ENCODE results near the gene GDF10. TPM values are rescaled to one million over a fixed set of nuclear protein-coding genes. Genes with fewer than 3 reads are reported as not detected.

The GDF10 gene
- total RNA-seq, 1 experiment from 2014 or later = not detected

DNA sequence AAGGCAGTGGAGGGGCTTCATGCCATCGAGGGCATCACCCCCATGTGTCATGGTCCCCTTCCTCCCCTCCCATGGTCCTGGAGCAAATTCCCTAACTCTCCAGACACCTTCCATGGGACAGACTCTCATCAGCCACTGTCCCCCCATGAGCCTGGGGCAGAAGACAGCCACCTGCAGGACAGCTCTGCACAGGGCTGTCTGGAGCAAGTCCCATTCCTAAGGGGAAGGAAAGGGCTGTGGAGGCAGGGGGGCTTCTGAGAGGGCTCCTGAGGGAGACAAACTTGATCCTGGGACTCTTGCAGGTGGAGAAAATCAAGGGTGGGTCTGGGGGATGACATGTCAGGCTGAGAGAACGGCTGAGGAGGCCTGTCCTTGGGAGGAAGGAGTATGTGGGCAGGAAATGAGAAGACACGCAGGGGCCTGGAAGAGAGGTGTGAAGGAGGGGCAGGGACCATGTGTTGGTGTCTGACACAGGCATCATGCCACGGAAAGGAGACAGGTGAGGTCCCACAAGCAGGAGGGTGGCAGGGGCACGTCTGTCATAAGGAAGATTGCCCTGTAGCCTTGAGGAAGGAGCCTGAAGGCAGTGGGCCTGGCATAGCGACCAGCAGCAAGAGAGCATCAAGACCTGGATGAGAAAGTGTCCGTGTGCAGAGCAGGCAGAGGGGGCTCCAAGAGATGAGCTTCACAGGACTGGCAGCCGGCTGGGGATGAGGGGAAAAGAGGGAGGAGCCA is 14.4 kb upstream of the GDF10 start:
- ATAC-seq (no peak), DNase-seq (no peak)
- H3K36me3 ChIP-seq (ENCODE audit: low read depth, low read length) = no peaks in the 10 kb centered on the region
- H2AFZ ChIP-seq (ENCODE audit: low read length) = no peak overlapping the region
- no TSS peak for BruUV-seq (replicated peaks)
- no peaks in the 10 kb centered on the region for H3K9me3 ChIP-seq (ENCODE audit: low read length)
- no peak overlapping the region for H3K9ac ChIP-seq (ENCODE audit: low read length)
- no peaks in the 10 kb centered on the region for H4K20me1 ChIP-seq (ENCODE audit: low read length)
- POLR2A ChIA-PET (ENCODE audit: unreplicated experiment) = interaction anchor here (0.7 kb wide), 1 partner anchor 57 kb away, joined by 3 read pairs; no protein-coding TSS in a partner anchor
- H3K4me2 ChIP-seq (ENCODE audit: low read length) = no peak overlapping the region
- intact Hi-C loops (cut with micrococcal nuclease) = no loop called here
- no peaks in the 10 kb centered on the region for H3K79me2 ChIP-seq (ENCODE audit: low read length)
- CTCF ChIA-PET = no interaction called here
- no peaks in the 10 kb centered on the region for H3K4me1 ChIP-seq (ENCODE audit: insufficient read depth, low read length)
- no peak overlapping the region for H3K27ac ChIP-seq (ENCODE audit: low read length)
- H3K9me2 ChIP-seq (replicated peaks; ENCODE audit: low read length) = no peaks in the 10 kb centered on the region
- TF ChIP-seq EZH2phosphoT487 (IDR thresholded peaks at IDR 0.05; ENCODE audit: borderline replicate concordance, low read length) (no peak), EZH2 (IDR thresholded peaks at IDR 0.05; ENCODE audit: low read length, unreplicated experiment) (no peak)
- TF ChIP-seq, protein P1, sequence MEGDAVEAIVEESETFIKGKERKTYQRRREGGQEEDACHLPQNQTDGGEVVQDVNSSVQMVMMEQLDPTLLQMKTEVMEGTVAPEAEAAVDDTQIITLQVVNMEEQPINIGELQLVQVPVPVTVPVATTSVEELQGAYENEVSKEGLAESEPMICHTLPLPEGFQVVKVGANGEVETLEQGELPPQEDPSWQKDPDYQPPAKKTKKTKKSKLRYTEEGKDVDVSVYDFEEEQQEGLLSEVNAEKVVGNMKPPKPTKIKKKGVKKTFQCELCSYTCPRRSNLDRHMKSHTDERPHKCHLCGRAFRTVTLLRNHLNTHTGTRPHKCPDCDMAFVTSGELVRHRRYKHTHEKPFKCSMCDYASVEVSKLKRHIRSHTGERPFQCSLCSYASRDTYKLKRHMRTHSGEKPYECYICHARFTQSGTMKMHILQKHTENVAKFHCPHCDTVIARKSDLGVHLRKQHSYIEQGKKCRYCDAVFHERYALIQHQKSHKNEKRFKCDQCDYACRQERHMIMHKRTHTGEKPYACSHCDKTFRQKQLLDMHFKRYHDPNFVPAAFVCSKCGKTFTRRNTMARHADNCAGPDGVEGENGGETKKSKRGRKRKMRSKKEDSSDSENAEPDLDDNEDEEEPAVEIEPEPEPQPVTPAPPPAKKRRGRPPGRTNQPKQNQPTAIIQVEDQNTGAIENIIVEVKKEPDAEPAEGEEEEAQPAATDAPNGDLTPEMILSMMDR (conservative IDR thresholded peaks at IDR 0.05; ENCODE audit: low read depth, low read length) = no peak
- peaks cover 15% of the 10 kb centered on the region; the same call in 1 of the 2 replicates for H3K27me3 ChIP-seq (ENCODE audit: low read length)
- no peaks in the 10 kb centered on the region for H3F3A ChIP-seq (ENCODE audit: low read length, unreplicated experiment)
- no peak overlapping the region for H3K4me3 ChIP-seq (ENCODE audit: low read length)

DNA sequence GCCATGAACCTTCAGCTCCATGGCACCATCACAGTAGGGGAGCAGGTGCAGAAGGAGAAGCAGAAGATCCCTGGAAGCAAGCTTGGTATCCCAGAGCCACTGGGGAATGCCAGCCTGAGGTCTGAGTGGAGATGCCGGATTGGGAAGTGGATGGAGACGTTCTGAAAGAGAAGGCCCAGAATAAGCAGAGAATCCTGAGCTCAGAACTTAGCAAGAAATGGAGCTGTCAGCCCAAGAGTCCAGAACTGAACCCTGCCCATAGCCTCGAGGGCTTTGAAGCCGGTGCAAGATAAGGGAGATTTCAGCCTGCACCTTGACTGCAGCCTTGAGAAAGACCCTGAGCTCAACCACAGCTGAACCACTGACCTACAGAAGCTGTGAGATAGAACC is 13.9 kb upstream of the GDF10 start:
- Histone ChIP-seq H3K9me2 (replicated peaks; ENCODE audit: low read length) (no peaks in the 10 kb centered on the region), H3K4me1 (ENCODE audit: insufficient read depth, low read length) (no peaks in the 10 kb centered on the region), H3K27me3 (ENCODE audit: low read length) (peaks cover 15% of the 10 kb centered on the region; the same call in 1 of the 2 replicates), H3F3A (ENCODE audit: low read length, unreplicated experiment) (no peaks in the 10 kb centered on the region), H3K4me3 (ENCODE audit: low read length) (no peak overlapping the region), H3K27ac (ENCODE audit: low read length) (no peak overlapping the region), H2AFZ (ENCODE audit: low read length) (no peak overlapping the region), H3K9ac (ENCODE audit: low read length) (no peak overlapping the region), H4K20me1 (ENCODE audit: low read length) (no peaks in the 10 kb centered on the region), H3K4me2 (ENCODE audit: low read length) (no peak overlapping the region), H3K36me3 (ENCODE audit: low read depth, low read length) (no peaks in the 10 kb centered on the region), H3K79me2 (ENCODE audit: low read length) (no peaks in the 10 kb centered on the region), H3K9me3 (ENCODE audit: low read length) (no peaks in the 10 kb centered on the region)
- no TSS peak for BruUV-seq (replicated peaks)
- ChIA-PET CTCF (no interaction called here), POLR2A (ENCODE audit: unreplicated experiment) (no interaction called here)
- DNase-seq (no peak), ATAC-seq (no peak)
- no peak for TF ChIP-seq EZH2 (IDR thresholded peaks at IDR 0.05; ENCODE audit: low read length, unreplicated experiment)
- intact Hi-C loops (cut with micrococcal nuclease) = no loop called here

DNA sequence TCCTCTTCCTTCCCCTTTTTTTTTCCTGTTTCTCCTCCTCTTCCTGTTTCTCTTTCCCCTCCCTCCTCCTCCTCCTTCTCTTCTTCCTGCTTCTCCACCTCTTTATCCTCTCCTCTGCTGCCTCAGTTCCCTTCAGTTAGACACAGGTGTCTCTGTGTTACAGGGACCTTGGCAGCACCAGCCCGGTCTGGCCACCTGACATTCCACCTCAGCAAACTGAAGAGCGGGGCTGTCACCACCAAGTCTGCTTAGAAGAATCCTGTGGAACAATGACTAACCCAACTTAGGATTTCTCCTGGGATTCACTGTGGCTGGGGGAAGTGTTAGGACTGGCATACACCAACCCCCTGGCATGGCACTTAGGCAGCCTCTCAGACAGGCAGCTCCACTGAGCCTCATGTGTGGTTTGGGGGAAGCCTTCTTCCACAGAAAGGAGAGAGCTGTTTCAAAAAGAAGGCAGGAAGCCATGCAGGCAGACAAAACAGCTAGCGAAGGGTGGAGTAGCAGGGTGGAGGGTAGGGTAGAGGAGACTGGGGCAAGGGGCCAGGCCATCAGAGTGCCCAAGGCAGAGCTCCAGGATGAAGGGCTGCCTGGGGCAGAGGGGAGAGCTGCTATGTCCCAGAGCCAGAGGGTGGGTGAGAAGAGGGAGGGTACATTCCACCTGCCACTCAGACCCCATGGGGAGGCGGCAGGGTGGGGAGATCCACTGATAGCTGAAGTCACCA is 13.2 kb upstream of the GDF10 start:
- Histone ChIP-seq H3K27me3 (ENCODE audit: low read length) (peaks cover 8% of the 10 kb centered on the region; the same call in 1 of the 2 replicates), H3K4me2 (ENCODE audit: low read length) (no peak overlapping the region), H3K36me3 (ENCODE audit: low read depth, low read length) (no peaks in the 10 kb centered on the region), H3F3A (ENCODE audit: low read length, unreplicated experiment) (no peaks in the 10 kb centered on the region), H3K9me3 (ENCODE audit: low read length) (no peaks in the 10 kb centered on the region), H3K9me2 (replicated peaks; ENCODE audit: low read length) (no peaks in the 10 kb centered on the region), H3K9ac (ENCODE audit: low read length) (no peak overlapping the region), H3K4me1 (ENCODE audit: insufficient read depth, low read length) (no peaks in the 10 kb centered on the region), H4K20me1 (ENCODE audit: low read length) (no peaks in the 10 kb centered on the region), H3K4me3 (ENCODE audit: low read length) (no peak overlapping the region), H2AFZ (ENCODE audit: low read length) (no peak overlapping the region), H3K27ac (ENCODE audit: low read length) (no peak overlapping the region), H3K79me2 (ENCODE audit: low read length) (no peaks in the 10 kb centered on the region)
- intact Hi-C loops (cut with micrococcal nuclease) = no loop called here
- TF ChIP-seq EZH2 (IDR thresholded peaks at IDR 0.05; ENCODE audit: low read length, unreplicated experiment) (no peak), EZH2phosphoT487 (IDR thresholded peaks at IDR 0.05; ENCODE audit: borderline replicate concordance, low read length) (no peak)
- TF ChIP-seq, protein P1 (conservative IDR thresholded peaks at IDR 0.05; ENCODE audit: low read depth, low read length) = no peak
- CTCF ChIA-PET = no interaction called here
- DNase-seq (no peak), ATAC-seq (no peak)
- no TSS peak for BruUV-seq (replicated peaks)
- POLR2A ChIA-PET (ENCODE audit: unreplicated experiment) = no interaction called here
